NCI-H146 treated with DMSO at 0.1 percent for 48 hours (cell line): ENCODE results near the gene GPR22.

Experiments used
- DNase-seq: peaks from one replicate; lab custom pipeline; 2025; ENCODE audit not compliant: unreplicated experiment; lab: John Stamatoyannopoulos, UW

The GPR22 gene, protein sequence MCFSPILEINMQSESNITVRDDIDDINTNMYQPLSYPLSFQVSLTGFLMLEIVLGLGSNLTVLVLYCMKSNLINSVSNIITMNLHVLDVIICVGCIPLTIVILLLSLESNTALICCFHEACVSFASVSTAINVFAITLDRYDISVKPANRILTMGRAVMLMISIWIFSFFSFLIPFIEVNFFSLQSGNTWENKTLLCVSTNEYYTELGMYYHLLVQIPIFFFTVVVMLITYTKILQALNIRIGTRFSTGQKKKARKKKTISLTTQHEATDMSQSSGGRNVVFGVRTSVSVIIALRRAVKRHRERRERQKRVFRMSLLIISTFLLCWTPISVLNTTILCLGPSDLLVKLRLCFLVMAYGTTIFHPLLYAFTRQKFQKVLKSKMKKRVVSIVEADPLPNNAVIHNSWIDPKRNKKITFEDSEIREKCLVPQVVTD

DNA sequence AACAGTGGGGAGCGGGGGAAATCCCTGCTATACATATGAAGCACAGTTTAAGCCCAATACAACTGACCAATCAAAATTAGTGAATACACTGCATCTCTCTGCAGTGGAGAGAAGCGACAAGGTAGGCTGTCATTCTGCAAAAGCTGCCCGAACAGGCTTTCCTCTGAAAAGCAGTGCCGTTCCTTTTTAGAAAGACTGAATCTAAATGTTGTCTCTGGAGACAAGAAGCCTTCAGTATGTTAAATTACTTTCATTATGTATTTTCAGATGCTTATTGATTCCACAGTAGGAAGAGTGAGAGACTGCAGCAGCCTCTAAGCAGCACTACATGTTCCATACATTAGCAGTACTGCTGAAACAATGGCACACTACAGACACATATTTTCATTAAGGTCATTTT, at the start of gene GPR22:
Gene GPR22 (plus strand): TSS at position 129 of the 400 bp plus-strand sequence. CDS start 4,004 bp downstream, outside the sequence.
- peak; percentile 22 for DNase-seq

DNA sequence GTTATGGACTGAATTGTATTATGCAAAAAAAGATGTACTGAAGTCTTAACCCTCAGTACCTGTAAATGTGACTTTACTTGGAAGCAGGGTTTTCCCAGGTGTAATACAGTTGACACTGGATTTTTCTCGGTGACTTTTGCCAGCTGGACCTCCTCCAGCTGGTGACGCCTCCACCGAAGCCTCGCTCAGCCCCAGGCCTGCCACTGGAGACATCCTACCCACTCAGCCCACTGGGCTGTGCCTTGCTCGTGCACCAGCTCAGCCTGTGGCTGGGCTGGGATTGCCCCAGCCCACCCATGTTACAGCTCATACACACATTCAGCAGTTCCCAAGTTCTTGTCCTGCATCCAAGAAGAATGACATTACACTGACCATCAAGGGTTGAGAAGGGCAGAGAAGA, 42.4 kb upstream of the GPR22 start:
- no peak for DNase-seq

DNA sequence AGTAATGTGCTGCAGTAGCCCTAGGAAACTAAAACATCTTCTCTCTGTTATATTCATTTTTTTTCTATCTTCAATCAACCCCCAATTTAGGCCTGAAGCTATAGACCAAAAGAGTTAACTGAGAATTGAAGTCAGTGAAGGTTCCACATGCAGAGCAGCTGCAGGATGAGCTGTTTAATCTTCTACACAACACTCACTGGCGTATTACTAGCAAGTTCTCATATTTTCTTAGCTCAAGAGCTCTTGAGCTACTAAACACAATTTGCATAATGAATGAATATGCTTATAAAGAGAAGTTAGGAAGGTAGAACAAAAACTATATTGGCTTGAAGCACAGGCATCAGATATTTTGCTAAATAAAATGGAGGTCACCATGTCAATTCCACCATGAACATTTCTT, 41.2 kb upstream of the GPR22 start:
- no peak for DNase-seq

- DNase-seq: no peak
Measured at GRCh38 chr7:107430057-107430456, 39.8 kb upstream of the GPR22 start.

- DNase-seq: no peak
Measured at GRCh38 chr7:107432261-107432660, 37.6 kb upstream of the GPR22 start.

GRCh38 chr7:107435749-107436148, 34.1 kb upstream of the GPR22 start:
- no peak for DNase-seq

DNA sequence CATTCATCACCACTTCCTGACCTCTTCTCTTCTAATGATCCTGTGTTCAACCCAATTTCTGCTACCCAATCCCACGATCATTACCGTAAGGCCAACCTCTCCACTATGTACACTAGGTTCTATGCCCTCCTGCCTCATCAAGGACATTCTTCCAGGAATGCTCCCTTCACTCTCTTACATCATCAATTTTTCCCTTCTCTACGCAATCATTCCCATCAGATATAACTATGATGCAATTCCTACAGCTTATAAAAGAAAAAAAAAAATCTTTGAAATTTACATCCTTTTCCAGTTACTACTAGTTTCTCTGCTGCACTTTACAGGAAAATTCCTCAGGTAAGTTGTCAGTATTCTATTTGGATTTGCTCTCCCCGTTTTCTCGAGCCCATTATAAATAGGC, 30.8 kb upstream of the GPR22 start:
- DNase-seq: no peak

- no peak for DNase-seq
Measured at GRCh38 chr7:107441581-107442422, 28.1 kb upstream of the GPR22 start.

DNA sequence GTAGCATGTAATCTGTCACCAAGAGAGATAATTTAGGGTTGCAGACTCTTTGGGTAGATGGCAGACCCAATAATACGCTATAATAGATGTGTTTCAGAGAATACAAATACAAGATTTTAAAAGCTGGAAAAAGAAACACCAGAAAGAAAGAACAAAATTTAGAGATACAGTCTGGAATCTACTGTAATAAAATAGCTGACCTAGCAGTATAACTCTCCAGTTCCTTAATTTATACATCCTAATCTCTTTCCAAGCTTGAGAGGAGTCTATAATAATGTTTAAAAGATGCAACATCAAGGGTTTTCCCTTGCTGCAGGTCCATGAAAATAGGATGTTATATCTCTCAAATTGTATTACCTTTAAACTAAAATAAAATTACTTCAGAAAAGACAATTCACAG, 27.2 kb upstream of the GPR22 start:
- no peak for DNase-seq

- DNase-seq: no peak
Measured at GRCh38 chr7:107446531-107446930, 23.3 kb upstream of the GPR22 start.

DNA sequence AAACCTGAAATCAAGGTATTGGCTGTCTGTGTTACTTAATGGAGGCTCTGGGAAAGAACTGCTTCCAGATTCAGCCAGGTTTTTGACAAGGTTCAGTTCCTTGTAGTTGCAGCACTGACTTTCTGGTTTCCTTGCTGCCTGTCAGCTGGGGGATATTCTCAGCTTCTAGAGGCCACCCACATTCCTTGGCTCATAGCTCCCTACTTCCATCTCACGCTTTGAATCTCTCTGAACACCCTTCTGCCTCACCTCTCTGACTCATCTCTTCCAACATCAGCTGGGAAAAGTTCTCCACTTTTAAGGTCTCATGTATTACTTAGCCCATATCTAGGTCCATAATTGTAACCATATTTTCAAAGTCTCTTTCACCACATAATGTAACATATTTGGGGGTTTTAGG, 22.9 kb upstream of the GPR22 start:
- DNase-seq: no peak

GRCh38 chr7:107450970-107451369, 18.9 kb upstream of the GPR22 start:
- DNase-seq: no peak

GRCh38 chr7:107453388-107453787, 16.5 kb upstream of the GPR22 start:
- no peak for DNase-seq

DNA sequence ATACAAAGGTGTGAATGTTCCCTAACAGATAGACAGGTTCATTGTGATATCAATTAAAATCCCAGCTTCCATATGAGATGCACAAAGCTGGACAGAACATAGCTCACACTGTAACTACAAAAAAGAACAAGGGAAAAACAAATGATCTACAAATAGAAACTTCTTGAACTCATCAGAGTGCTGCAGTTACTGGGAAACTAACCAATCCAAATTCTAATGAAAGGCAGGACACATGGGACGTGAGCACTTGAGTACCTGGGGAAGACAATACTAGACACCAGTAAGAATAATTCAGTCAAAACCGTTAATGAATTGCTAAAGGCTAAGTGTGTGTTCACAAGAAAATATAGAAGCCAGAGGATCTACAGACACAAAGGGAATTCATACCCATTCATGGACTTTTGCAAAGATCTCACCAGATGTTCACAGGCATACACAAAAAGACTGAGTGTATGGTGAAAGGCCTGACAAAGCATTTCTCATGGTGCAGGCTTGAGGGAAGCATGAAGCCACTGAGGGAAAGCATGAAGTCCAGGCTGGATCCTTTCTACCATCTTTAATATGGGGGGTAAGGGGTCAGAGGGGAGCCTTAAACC, 7.8 kb upstream of the GPR22 start:
- DNase-seq: no peak

DNA sequence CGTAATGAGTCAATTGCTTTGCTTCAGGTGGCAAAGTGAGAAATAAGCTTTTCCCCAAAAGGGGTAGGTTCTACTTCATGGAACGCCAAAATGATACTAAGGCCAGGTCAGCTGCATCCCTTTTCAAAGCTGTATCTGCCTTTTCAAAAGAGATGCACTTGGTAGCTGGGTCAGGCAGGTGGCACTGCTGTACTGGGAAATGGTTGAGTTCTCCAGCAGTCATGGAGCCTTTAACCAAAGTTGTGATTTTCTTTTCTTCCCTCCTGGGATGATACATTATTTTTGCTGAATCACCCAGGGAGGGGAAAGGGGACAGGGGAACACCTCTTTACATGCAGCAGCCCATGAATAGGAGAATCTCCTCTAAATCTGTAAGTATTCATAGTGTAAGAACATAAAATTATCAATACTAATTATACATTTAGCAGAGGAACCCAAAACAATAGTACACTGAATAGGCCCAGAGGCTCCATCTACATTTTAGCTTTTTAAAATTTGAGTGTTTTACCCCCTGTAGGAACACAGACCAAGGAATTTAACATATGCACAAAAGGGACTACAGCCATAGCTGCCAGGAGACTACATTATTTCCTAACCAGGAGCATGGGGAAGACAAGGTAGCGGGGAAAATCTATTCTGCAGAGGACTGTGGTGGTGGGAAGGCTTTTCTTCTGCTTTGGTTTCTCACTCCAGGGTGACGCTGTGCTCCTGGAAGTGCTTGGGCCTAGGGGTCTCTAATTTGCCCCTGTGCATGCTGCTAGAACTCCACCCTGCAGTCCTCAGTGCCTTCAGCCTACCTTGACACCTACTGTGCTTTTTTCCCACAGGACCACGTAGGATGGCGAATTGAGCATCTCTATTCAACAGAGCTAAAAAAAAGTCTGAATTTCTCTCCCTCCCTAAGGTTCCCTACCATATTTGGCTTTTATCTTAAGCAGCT, 6.4 kb upstream of the GPR22 start:
- peak; percentile 53 for DNase-seq

DNA sequence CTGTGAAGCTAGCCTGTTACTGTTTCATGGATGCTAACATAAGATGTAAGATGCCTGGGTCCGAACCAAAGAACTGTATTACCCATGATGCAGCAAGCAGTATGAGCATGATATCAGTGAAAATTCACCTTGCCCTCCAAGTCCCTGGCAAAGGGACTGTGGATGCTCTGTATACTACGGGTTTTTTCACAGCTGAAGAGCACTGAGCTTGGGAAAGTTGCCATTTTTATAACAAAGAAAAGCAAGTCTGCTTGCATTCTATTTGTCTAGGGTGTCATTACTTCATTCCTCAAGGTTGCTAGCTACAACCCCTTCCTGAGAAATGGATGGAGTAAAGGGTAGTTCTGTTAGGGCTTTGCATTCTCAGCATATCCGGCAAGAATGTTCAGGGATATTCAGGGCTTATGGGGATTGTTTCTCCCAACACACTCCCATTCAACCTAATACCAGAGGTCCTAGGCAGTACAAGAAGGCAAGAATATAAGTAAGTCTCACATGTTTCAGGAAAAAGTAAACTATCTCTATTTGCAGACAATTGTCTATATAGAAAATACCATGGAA, 5.1 kb upstream of the GPR22 start:
- DNase-seq: no peak

DNA sequence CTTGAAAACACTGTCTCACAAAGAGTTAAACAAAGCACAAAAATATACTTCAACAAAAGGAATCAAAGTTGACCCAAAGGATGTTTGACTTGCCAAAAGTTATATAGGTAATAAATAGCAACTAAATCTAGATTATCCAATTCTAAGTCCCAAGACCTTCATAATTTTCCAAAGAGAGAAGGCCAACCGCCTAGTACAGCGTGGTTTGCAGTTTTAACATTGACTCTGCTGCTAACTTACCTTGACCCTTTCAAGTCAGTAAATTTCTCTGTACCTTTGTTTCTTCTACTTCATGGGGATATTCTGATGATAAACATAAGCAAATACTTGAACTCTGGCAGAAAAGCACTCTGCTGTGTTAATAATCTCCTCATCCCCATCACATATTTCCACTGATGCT, 1.9 kb upstream of the GPR22 start:
- DNase-seq: no peak

- DNase-seq: no peak
Measured at GRCh38 chr7:107468824-107469223, 1.0 kb upstream of the GPR22 start.

GRCh38 chr7:107471292-107472070, 1.6 kb downstream of the GPR22 start:
- no peak for DNase-seq

DNA sequence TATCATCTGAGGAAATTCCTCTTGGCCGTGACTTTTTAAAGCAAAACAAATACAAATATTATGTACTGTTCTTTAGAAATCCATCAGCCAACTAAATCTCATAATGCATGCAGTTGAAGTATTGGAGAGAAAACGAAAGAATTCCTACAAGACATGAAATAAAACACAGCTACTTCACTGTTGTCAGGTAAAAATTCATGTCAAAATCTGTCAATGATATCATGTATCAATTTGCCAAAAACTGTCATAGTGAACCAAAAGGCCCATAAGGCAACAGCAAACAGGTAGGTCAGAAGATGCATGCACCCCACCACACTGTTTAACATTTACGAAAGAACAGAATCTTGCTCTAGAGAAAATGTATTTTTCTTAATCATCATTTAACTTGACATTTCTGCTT, 2.3 kb downstream of the GPR22 start:
- no peak for DNase-seq
